DND-41 (cell line): ENCODE data around the gene FARP1.

ENCODE experiments used
- ATAC-seq: fragments of 200-7000 bp; cut with Tn5 transposase; 3 replicates; pipeline ENCODE4 v1.9.1; 2021; ENCODE audit warnings: low read depth; ENCODE audit not compliant: insufficient read depth
- DNase-seq: peaks from one replicate; pipeline ENCODE4 v3.0.0-alpha.2; 2020
- H2AFZ ChIP-seq: 2 replicates; pipeline ENCODE4 v1.6.0; 2012; ENCODE audit warnings: low read depth, low read length
- H3K27ac ChIP-seq: 2 replicates; pipeline ENCODE4 v1.5.1; 2012; ENCODE audit warnings: low read length, inconsistent platforms
- H3K27me3 ChIP-seq: fragments of 200-600 bp; sonication (generic); 2 replicates; pipeline ENCODE4 v1.6.0; 2012; ENCODE audit warnings: low read length, mild to moderate bottlenecking, inconsistent platforms; ENCODE audit not compliant: insufficient read depth, poor library complexity
- H3K36me3 ChIP-seq: 2 replicates; pipeline ENCODE4 v1.5.1; 2012; ENCODE audit warnings: low read length, inconsistent platforms; ENCODE audit not compliant: insufficient read depth
- H3K4me1 ChIP-seq: 2 replicates; pipeline ENCODE4 v1.5.1; 2012; ENCODE audit warnings: mild to moderate bottlenecking, low read length; ENCODE audit not compliant: insufficient read depth
- H3K4me2 ChIP-seq: 2 replicates; pipeline ENCODE4 v1.6.0; 2012; ENCODE audit warnings: mild to moderate bottlenecking, moderate library complexity, low read length, inconsistent platforms; ENCODE audit not compliant: insufficient read depth
- H3K4me3 ChIP-seq, 2 experiments: fragments of 200-600 bp in 1 of 2; shearing (Covaris generic) in 1 of 2; 2 replicates each; pipeline ENCODE4 v1.5.1; 2012 to 2016; ENCODE audit warnings: inconsistent platforms in 2 of 2, low read length in 2 of 2, mild to moderate bottlenecking in 2 of 2, low read depth in 1 of 2, moderate library complexity in 1 of 2
- H3K79me2 ChIP-seq: 2 replicates; pipeline ENCODE4 v1.6.0; 2012; ENCODE audit warnings: low read length, inconsistent platforms; ENCODE audit not compliant: insufficient read depth
- H3K9ac ChIP-seq: 2 replicates; pipeline ENCODE4 v1.6.0; 2012; ENCODE audit warnings: low read depth, mild to moderate bottlenecking, inconsistent platforms, low read length, moderate library complexity
- H3K9me3 ChIP-seq: 2 replicates; pipeline ENCODE4 v1.5.1; 2012; ENCODE audit warnings: low read length, moderate library complexity, mild to moderate bottlenecking, inconsistent platforms; ENCODE audit not compliant: insufficient read depth, severe bottlenecking
- H4K20me1 ChIP-seq: 2 replicates; pipeline ENCODE4 v1.6.0; 2012; ENCODE audit warnings: low read length; ENCODE audit not compliant: insufficient read depth
- CTCF ChIP-seq: IDR thresholded peaks from 2 replicates; pipeline ENCODE4 v1.5.1; 2012; ENCODE audit warnings: borderline replicate concordance, low read length, moderate library complexity, mild to moderate bottlenecking; ENCODE audit not compliant: poor library complexity, severe bottlenecking; ENCODE audit errors: extremely low read depth
- EZH2 ChIP-seq: IDR thresholded peaks from 3 replicates; pipeline ENCODE4 v1.6.1; 2012; ENCODE audit warnings: borderline replicate concordance, low read depth, mild to moderate bottlenecking, moderate library complexity, low read length, inconsistent platforms; ENCODE audit not compliant: severe bottlenecking

The FARP1 gene

GRCh38 chr13:98347756-98348155, 204.9 kb downstream of the FARP1 start:
- no peaks in the 10 kb centered on the region for H3K4me1 ChIP-seq
- no peak for DNase-seq
- TF ChIP-seq CTCF (no peak), EZH2 (no peak)
- no peak for ATAC-seq
- no peaks in the 10 kb centered on the region for H4K20me1 ChIP-seq
- no peak overlapping the region for H2AFZ ChIP-seq
- no peaks in the 10 kb centered on the region for H3K9me3 ChIP-seq
- H3K9ac ChIP-seq: no peak overlapping the region
- H3K79me2 ChIP-seq: no peaks in the 10 kb centered on the region
- H3K4me3 ChIP-seq: no peak overlapping the region
- no peak overlapping the region for H3K27ac ChIP-seq
- no peaks in the 10 kb centered on the region for H3K27me3 ChIP-seq
- no peak overlapping the region for H3K4me2 ChIP-seq
- H3K36me3 ChIP-seq: no peaks in the 10 kb centered on the region

- Histone ChIP-seq H3K9me3 (no peaks in the 10 kb centered on the region), H4K20me1 (no peaks in the 10 kb centered on the region), H3K27me3 (no peaks in the 10 kb centered on the region), H2AFZ (no peak overlapping the region), H3K4me1 (no peaks in the 10 kb centered on the region), H3K79me2 (no peaks in the 10 kb centered on the region), H3K36me3 (no peaks in the 10 kb centered on the region), H3K4me2 (no peak overlapping the region), H3K27ac (no peak overlapping the region), H3K9ac (no peak overlapping the region), H3K4me3 (no peak overlapping the region)
- no peak for TF ChIP-seq CTCF
- TF ChIP-seq EZH2: no peak
- ATAC-seq (no peak), DNase-seq (no peak)
These were observed 205.7 kb downstream of the FARP1 start for GRCh38 chr13:98348466-98349200.

GRCh38 chr13:98349731-98350305, 206.9 kb downstream of the FARP1 start:
- no peak for TF ChIP-seq EZH2
- TF ChIP-seq CTCF: peak; percentile 15
- DNase-seq: no peak
- Histone ChIP-seq H3K79me2 (no peaks in the 10 kb centered on the region), H3K4me3 (no peak overlapping the region), H3K9ac (no peak overlapping the region), H3K27me3 (no peaks in the 10 kb centered on the region), H3K4me1 (no peaks in the 10 kb centered on the region), H3K4me2 (no peak overlapping the region), H4K20me1 (no peaks in the 10 kb centered on the region), H2AFZ (no peak overlapping the region), H3K27ac (no peak overlapping the region), H3K36me3 (no peaks in the 10 kb centered on the region), H3K9me3 (no peaks in the 10 kb centered on the region)
- ATAC-seq: no peak
